Spleen (tissue), 7 donors: ENCODE results near the gene TXNDC15.

Experiments used
- POLR2A ChIP-seq, 3 donors: fragments of 450-650 bp; IDR thresholded peaks; one replicate each; pipeline ENCODE4 v1.5.1; 2017; ENCODE audit warnings: antibody characterized with exemption in 3 of 3, mild to moderate bottlenecking in 1 of 3
- POLR2AphosphoS5 ChIP-seq, 3 donors: sonication (generic); formaldehyde crosslinking; IDR thresholded peaks; one replicate each; pipeline ENCODE4 v1.5.1; 2017; ENCODE audit warnings: antibody characterized with exemption in 3 of 3
- TF ChIP-seq, protein P1 (sequence below), 11 experiments: fragments of 200-600 bp in 7 of 11; fragments of 450-650 bp in 4 of 11; sonication (generic) in 4 of 11; IDR thresholded peaks in 8 of 11; conservative IDR thresholded peaks in 3 of 11; 1 replicate in 7 of 11; 2 replicates in 4 of 11; pipeline versions ENCODE4 v1.4.0 to v1.8.0; 2016 to 2021; ENCODE audit warnings: antibody characterized with exemption in 11 of 11, inconsistent platforms in 4 of 11, mild to moderate bottlenecking in 1 of 11
- donor health status: DM: no; HTN: no; CAD: no; lungs with moderate emphysema.
- donor health status: DM: no; HTN: no; CAD: no.
- donor health status: DM: no; HTN: no; CAD: no.

DNA sequence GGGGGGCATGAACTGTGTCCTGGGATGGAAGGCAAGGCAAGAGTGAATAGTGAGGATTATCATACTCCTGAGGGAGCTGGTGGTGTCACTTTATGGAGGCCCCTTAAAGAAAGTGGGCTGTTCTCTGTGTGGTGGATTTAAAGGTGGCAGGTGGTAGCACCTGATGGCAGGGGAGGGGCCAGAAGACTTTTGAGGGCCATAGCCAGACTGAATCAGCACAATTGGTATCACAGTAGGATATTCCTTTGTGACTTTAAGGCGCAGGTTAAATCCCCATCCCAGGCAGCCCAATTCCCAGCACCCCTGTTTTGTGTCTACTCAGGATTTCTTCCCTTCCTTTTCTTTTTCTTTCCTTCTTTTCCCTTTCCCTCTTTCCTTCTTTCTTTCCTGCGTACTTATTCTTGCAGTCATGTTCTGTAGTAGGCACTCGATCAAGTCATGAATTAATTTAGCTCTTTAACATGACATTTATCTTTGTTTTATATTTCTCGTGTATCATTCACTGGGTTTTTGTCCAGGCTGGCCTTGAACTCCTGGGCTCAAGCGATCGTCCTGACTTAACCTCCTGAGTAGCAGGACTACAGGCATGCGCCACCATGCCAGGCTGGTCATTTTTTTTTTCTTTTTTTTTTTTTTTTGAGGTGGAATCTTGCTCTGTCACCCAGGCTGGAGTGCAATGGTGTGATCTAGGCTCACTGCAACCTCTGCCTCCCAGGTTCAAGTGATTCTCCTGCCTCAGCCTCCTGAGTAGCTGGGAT lies 19.8 kb downstream of the TXNDC15 start:
- TF ChIP-seq POLR2A (IDR thresholded peaks at IDR 0.05), result no peak
- no peak for TF ChIP-seq POLR2AphosphoS5 (IDR thresholded peaks at IDR 0.05)
- TF ChIP-seq, protein P1, sequence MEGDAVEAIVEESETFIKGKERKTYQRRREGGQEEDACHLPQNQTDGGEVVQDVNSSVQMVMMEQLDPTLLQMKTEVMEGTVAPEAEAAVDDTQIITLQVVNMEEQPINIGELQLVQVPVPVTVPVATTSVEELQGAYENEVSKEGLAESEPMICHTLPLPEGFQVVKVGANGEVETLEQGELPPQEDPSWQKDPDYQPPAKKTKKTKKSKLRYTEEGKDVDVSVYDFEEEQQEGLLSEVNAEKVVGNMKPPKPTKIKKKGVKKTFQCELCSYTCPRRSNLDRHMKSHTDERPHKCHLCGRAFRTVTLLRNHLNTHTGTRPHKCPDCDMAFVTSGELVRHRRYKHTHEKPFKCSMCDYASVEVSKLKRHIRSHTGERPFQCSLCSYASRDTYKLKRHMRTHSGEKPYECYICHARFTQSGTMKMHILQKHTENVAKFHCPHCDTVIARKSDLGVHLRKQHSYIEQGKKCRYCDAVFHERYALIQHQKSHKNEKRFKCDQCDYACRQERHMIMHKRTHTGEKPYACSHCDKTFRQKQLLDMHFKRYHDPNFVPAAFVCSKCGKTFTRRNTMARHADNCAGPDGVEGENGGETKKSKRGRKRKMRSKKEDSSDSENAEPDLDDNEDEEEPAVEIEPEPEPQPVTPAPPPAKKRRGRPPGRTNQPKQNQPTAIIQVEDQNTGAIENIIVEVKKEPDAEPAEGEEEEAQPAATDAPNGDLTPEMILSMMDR (IDR thresholded peaks at IDR 0.05 in 8 of 11, conservative IDR thresholded peaks at IDR 0.05 in 3 of 11), result no peak
